ENCODE data around the gene OR10T2.
"Not testable (repeated sequence)": the region's sequence is repeated elsewhere in the genome, so short reads cannot be mapped to it uniquely, and the experiment has no call there.

OR10T2 gene

DNA sequence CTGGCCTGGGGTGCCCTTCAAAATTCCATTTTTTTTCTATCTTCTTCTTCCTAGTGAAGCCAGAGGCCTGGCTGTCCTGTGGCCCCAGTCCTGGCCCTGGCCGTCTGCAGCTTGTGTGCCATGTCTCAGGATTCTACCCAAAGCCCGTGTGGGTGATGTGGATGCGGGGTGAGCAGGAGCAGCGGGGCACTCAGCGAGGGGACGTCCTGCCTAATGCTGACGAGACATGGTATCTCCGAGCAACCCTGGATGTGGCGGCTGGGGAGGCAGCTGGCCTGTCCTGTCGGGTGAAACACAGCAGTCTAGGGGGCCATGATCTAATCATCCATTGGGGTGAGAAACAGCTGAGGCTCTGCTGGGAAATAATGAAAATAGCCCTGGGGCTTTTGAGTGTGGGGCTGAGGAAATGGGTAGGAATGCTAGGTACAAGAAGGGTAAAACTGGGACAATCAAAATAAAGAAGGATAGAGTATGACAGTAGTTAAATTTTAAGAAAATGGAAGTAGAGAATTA, 43.4 kb downstream of the OR10T2 start:
- DNase-seq, result no peak

DNA sequence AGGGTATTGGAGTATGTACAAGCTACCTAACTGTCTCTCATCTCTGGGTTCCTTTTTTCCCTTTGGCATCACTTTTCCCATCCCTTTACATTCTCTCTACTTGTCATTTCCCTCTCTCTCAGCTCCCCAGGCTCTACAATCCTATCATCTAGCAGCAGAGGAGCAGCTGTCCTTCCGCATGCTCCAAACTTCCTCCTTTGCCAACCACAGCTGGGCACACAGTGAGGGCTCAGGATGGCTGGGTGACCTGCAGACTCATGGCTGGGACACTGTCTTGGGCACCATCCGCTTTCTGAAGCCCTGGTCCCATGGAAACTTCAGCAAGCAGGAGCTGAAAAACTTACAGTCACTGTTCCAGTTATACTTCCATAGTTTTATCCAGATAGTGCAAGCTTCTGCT, 45.0 kb downstream of the OR10T2 start:
- no peak for DNase-seq

DNA sequence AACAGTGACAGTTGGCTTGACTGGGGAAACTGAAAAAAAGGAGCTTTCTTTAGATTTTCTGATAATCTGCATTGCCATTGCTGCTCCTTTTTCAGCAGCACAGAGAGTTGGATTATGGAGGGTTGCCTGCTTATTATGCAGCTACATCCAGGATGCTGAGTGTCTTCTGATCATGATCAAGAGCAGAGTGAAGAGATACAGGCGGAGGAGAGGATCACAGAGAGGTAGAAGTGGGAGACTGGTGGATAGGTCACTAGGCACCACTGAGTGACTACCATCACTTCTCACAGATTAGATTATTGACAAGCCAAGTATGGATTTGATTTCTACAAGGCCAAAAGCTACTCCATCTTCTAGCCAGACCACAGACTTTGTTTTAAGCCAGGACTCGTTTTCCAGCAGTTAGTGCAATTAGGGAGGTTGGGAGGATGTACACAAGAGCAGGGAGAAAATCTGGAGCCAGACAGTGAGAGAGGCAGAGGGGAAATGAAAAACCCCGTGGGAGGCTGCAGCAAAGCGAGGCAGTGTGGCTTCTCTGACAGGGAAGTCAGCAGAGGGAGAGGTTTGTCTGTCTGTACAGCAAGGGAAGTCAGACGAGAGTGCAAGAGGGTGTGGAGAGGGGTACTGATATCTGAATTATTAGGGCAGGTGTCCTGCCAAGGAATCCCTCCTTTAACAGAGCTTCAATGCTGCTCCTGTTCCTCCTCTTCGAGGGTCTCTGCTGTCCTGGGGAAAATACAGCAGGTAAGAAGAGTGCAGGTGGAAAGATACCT, 45.8 kb downstream of the OR10T2 start, which contains the start of gene CD1E:
Gene CD1E (plus strand): TSS at position 592 of the 773 bp plus-strand sequence. CDS start 95 bp downstream, at position 687.
- no peak for DNase-seq

DNA sequence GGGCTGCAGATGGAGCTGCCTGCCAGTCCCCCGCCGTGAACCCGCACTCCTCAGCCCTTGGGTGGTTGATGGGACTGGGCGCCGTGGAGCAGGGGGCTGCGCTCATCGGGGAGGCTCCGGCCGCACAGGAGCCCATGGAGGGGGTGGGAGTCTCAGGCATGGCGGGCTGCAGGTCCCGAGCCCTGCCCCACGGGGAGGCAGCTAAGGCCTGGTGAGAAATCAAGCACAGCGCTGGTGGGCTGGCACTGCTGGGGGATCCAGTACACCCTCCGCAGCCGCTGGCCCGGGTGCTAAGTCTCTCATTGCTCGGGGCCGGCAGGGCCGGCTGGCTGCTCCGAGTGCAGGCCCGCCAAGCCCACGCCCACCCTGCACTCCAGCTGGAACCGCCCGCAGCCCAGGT, 50.3 kb downstream of the OR10T2 start:
- DNase-seq, result not testable (repeated sequence)
